Parathyroid adenoma (tissue), 2 donors: ENCODE measurements around the gene RAI14.

Experiments used
- H2AFZ ChIP-seq: fragments of 300-600 bp; sonication (generic); one replicate; pipeline ENCODE4 v1.7.0; 2017; ENCODE audit warnings: antibody characterized with exemption, mild to moderate bottlenecking
- H3K27ac ChIP-seq: fragments of 300-600 bp; sonication (generic); one replicate; pipeline ENCODE4 v1.7.0; 2017
- H3K27me3 ChIP-seq: fragments of 300-600 bp; sonication (generic); one replicate; pipeline ENCODE4 v1.7.0; 2017; ENCODE audit warnings: low read length; ENCODE audit not compliant: control insufficient read depth, insufficient read depth
- H3K36me3 ChIP-seq: fragments of 300-600 bp; sonication (generic); one replicate; pipeline ENCODE4 v1.7.0; 2017; ENCODE audit warnings: low read length; ENCODE audit not compliant: control insufficient read depth, insufficient read depth
- H3K4me1 ChIP-seq: fragments of 300-600 bp; sonication (generic); one replicate; pipeline ENCODE4 v1.7.0; 2017; ENCODE audit warnings: control low read depth
- H3K4me2 ChIP-seq: fragments of 300-600 bp; sonication (generic); one replicate; pipeline ENCODE4 v1.7.0; 2017; ENCODE audit warnings: low read length
- H3K4me3 ChIP-seq: fragments of 300-600 bp; sonication (generic); one replicate; pipeline ENCODE4 v1.7.0; 2017; ENCODE audit warnings: low read depth, low read length
- H3K79me2 ChIP-seq: fragments of 300-600 bp; sonication (generic); one replicate; pipeline ENCODE4 v1.7.0; 2017; ENCODE audit warnings: control low read depth
- H3K9ac ChIP-seq: fragments of 300-600 bp; sonication (generic); one replicate; pipeline ENCODE4 v1.7.0; 2017; ENCODE audit warnings: mild to moderate bottlenecking
- H3K9me3 ChIP-seq: fragments of 300-600 bp; sonication (generic); one replicate; pipeline ENCODE4 v1.7.0; 2017; ENCODE audit warnings: low read length; ENCODE audit not compliant: control insufficient read depth
- TF ChIP-seq, protein P1 (sequence below): fragments of 300-600 bp; sonication (generic); IDR thresholded peaks from one replicate; pipeline ENCODE4 v1.7.0; 2017; ENCODE audit warnings: antibody characterized with exemption, mild to moderate bottlenecking
- donor health status: primary hyperparathyroidism.

Gene RAI14

DNA sequence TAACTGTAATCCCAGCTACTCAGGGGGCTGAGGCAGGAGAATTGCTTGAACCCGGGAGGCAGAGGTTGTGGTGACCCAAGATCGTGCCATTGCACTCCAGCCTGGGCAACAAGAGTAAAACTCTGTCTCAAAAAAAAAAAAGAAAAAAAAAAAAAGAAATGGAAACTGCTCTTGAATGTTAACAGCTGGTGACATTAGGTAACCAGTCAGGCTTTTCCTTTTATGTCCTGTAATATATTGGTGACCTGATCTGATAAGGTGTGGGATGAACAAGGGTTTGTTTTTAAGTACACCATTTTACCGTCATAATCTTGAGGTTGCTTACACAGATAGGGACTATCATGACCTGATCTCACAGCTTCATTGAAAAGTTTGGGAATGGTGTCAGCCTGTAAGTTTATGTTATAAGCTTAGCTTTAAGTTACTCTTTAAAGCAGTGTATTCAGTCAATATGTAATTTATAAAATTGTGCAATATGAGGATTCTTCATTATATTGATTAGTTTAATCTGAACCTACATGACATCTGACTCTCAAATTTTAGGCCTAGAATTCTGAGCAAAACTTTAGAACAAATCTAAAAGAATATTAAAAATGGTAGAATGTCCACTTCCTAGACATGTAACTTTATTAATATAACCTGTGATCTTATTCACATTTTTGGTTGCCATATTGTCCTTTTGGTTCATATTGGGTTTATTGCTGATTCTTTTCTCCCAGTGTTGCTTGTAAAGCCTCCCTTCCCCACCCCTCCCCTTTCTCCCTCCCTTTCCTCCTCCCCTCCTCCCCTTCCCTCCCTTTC lies 41.4 kb downstream of the RAI14 start:
- H3K9ac ChIP-seq, result no peak overlapping the region
- no peak overlapping the region for H2AFZ ChIP-seq
- peaks cover 11% of the 10 kb centered on the region for H3K4me1 ChIP-seq
- H3K36me3 ChIP-seq, result no peaks in the 10 kb centered on the region
- no peaks in the 10 kb centered on the region for H3K9me3 ChIP-seq
- no peaks in the 10 kb centered on the region for H3K79me2 ChIP-seq
- TF ChIP-seq, protein P1, sequence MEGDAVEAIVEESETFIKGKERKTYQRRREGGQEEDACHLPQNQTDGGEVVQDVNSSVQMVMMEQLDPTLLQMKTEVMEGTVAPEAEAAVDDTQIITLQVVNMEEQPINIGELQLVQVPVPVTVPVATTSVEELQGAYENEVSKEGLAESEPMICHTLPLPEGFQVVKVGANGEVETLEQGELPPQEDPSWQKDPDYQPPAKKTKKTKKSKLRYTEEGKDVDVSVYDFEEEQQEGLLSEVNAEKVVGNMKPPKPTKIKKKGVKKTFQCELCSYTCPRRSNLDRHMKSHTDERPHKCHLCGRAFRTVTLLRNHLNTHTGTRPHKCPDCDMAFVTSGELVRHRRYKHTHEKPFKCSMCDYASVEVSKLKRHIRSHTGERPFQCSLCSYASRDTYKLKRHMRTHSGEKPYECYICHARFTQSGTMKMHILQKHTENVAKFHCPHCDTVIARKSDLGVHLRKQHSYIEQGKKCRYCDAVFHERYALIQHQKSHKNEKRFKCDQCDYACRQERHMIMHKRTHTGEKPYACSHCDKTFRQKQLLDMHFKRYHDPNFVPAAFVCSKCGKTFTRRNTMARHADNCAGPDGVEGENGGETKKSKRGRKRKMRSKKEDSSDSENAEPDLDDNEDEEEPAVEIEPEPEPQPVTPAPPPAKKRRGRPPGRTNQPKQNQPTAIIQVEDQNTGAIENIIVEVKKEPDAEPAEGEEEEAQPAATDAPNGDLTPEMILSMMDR, result no peak
- H3K27ac ChIP-seq, result no peak overlapping the region
- H3K4me3 ChIP-seq, result no peak overlapping the region
- H3K27me3 ChIP-seq, result no peaks in the 10 kb centered on the region
- no peak overlapping the region for H3K4me2 ChIP-seq

DNA sequence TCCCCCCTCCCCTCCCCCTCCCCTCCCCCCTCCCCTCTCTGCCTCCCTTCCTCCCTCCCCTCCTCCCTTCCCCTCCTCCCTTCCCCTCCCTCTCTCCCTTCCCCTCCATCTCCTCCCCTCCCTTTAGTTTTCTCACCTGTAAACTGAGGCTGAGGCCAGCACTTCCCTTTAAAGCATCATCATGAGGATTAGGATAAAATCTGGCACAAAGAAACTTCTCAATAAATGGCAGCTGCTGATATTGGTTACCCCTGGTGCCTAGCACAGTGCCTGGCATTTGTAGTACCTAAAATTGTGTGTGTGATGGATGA lies 41.9 kb downstream of the RAI14 start:
- no peaks in the 10 kb centered on the region for H3K79me2 ChIP-seq
- no peak overlapping the region for H3K4me3 ChIP-seq
- no peaks in the 10 kb centered on the region for H3K9me3 ChIP-seq
- no peaks in the 10 kb centered on the region for H3K27me3 ChIP-seq
- no peak overlapping the region for H3K4me2 ChIP-seq
- H3K4me1 ChIP-seq, result peaks cover 11% of the 10 kb centered on the region
- TF ChIP-seq, protein P1, result no peak
- no peak overlapping the region for H2AFZ ChIP-seq
- no peak overlapping the region for H3K27ac ChIP-seq
- no peaks in the 10 kb centered on the region for H3K36me3 ChIP-seq
- H3K9ac ChIP-seq, result no peak overlapping the region

DNA sequence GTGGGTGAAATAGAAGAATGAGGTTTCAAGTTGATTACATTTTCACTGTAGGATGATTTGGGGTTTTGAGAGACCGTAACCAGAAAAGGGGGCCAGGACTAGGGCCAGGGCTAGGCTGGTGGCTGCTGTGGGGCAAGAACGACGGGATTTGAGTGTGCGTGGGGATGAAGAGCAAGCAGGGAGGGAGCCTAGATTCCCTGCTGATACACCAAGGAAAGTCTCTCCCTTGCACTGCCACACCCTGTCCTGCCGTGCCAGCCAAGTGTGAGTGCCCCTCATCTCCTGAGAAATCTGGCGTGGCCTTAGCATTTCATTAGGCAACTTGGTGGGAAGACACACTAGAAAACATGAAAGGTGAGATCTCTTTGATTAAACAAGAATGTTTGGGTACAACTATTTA lies 42.6 kb downstream of the RAI14 start:
- Histone ChIP-seq H3K36me3 (no peaks in the 10 kb centered on the region), H3K27ac (no peak overlapping the region), H3K4me1 (peaks cover 11% of the 10 kb centered on the region)

DNA sequence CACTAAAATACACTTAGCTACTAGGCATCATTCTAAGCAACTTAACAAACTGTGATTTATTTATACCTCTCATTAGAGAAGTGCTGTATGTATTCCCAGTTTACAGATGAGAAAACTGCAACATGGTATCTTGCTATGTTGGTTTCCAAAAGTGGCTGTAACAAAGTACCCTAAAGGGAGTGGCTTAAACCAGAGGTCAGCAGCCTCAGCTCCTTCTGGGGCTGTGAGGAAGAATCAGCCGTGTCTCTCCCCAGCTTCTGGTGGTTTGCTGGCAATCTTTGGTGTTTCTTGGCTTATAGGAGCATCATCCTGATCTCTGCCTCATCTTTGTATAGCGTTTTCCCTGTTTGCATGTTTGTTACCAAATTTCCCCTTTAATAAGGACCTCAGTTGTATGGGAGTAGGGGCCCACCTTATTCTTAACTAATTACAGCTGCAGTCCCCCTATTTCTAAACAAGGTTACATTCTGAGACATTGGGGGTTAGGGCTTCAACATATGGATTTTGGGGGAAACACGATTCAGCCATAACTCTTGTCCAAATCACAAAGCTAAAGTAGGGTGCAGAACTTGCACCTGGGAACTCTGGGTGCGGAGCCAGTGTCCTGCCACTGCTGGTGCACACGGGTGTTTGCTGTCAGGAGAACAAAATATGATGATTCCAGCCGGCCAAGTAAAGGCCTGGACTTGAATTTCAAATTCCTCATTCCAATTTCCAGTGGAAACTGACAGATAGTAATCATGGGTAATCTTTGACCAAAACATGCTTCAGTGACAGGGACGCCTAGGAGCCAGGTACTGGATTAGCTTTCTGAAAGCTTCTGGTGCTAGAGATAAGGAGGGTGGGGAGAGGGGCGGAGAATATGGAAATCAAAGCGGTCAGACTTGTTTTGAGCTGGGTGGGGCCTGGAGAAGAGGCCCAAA lies 43.3 kb downstream of the RAI14 start:
- no peaks in the 10 kb centered on the region for H3K27me3 ChIP-seq
- H3K27ac ChIP-seq, result peak overlapping the region; percentile 1
- no peaks in the 10 kb centered on the region for H3K79me2 ChIP-seq
- H3K4me2 ChIP-seq, result peak overlapping the region; percentile 34
- H3K9ac ChIP-seq, result no peak overlapping the region
- H3K4me3 ChIP-seq, result peak overlapping the region; percentile 10
- H2AFZ ChIP-seq, result peak overlapping the region; percentile 6
- no peaks in the 10 kb centered on the region for H3K9me3 ChIP-seq
- H3K4me1 ChIP-seq, result peaks cover 11% of the 10 kb centered on the region
- TF ChIP-seq, protein P1, result no peak
- no peaks in the 10 kb centered on the region for H3K36me3 ChIP-seq

More for the DNA sequence above, 42.6 kb downstream of the RAI14 start:
- Histone ChIP-seq H2AFZ (no peak overlapping the region), H3K9me3 (no peaks in the 10 kb centered on the region), H3K79me2 (no peaks in the 10 kb centered on the region), H3K27me3 (no peaks in the 10 kb centered on the region), H3K4me3 (no peak overlapping the region), H3K9ac (no peak overlapping the region), H3K4me2 (no peak overlapping the region)
- TF ChIP-seq, protein P1, result no peak
